ENCODE measurements around the gene NRG2.
A peak's percentile ranks its signal among the peaks of the same experiment; 100 is the strongest.

Gene NRG2

DNA sequence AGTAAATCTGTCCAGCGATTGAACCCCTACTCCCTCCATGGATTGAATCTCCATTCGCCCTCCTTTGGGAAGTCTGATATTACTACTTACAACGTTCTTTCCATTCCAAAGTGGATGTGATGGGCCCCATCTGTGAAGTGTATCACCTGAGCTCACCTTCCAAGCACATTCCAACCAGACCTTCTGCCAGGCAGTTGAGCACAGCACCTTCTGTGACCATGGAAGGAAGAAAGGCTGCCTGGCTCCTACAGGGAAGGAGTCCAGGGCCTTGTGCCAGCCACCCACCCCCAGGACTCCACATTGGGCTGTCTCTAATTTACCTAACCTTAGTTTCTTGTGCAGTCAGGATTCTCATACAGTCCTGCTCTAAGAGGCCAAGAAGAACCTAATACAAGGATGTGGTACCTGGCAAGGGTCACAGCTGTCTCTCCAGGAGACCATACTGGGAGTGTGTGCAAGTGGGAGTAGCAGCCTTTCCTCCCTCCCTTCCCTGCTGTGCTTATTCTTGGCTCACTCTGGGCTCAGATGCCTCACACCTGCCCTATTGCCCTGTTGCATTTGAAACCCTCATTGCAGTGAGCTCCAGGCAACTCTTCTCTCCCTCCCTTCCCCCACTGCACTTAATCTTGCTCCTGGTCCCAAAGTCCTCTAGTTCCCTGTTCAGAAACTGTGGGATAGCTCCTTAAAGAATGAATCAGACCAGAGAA, 116.1 kb downstream of the NRG2 start:
- no peak for DNase-seq

GRCh38 chr5:139925650-139926640, 117.2 kb downstream of the NRG2 start:
- DNase-seq, result no peak

DNA sequence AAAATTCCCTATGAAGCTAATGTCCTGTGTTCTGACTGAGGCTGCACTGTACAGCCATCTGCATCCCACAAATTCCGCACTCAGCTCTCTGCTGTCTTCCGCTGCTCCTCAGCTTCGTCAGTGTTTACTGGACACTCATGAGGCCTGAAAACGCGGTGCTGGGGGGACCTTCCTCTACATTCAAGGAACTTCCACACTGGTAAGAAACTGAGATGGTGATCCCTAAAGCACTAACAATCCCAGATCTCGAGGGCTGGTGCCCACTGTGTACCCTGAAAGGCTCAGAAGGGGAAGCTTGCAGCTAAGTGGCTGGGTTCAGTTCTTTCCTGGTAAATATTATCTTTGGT, 117.9 kb downstream of the NRG2 start:
- DNase-seq, result no peak

DNA sequence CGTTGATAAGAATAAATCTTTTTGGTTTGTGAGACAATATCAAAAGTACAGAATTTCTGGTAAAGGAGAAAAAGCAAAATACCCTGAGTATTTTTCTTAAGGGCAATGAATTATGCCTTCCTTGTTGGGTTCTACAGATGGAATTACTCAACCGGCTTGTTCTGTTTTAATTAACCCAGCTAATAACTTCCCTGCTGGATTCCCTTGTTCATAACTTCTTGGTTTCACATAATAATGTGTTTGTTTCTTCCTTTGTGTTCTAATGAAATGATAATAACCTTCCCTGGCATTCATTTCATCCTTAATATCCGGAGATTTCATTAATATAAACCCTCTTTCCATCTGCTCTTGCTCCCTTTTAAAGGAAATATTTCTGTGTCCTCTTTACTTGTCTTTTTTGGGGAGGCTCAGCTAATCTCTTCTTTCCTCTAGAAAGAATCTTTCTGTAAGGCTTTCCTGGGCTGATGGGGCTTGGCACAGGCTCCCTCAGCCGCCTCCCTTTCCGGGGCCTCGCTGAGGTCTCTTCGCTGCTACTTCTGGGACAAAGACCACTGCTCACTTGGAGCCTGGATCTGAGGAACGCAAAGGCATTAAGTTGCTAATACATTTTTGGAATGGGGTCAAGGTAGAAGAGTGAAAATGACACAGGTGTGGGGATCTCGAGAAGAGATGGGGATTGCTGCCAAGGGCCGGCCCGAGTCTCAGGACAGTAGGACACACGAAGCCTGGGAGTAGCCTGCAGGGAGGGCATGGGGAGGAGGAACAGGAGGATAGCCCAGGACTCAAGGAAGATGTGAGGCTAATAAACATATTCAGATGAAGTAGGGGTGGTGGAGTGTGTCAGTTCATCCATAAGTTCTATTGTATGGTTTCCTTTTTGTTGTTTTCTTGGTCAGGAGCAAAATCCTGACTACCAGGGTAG, 118.5 kb downstream of the NRG2 start:
- DNase-seq, result no peak

DNA sequence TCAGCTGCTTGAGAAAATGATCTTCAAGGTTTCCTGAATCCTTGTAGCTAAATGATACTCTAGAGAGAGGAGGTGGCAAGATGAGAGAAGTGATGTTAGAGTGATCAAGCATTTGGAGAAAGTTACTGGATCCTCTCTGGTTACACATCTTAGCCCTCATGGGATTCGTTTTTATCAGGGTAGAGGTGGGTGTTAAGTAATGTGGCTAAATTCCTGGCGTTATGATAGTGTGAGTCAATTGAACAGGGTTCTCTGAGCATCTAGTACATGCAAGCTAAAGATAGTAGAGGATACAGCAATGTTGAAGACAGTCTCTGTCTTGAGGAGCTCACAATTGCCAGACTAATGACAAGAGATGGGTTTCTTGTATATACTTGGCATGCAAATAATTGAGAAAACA, 123.8 kb downstream of the NRG2 start:
- DNase-seq, result no peak

GRCh38 chr5:139915834-139916233, 127.3 kb downstream of the NRG2 start:
- no peak for DNase-seq

DNA sequence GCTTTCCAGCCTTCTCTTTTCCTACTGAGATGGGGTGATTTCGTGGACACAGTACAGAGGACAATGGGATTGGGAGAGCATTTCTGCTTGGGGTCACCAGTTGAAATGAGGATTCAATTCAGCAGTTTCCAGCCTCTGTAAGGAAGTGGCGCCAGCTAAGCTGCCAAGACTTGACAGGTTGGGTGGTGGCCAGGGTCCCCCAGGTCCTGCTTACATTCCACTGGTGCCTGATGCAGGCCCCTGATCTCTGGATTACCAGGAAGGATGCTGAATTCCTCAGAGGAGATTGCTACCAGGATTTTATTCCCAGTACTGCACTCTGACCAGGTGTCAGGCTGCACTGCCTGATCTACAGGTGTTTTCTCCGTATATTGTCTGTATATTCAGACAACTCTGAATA, 127.8 kb downstream of the NRG2 start:
- no peak for DNase-seq

- DNase-seq, result no peak
These were observed 128.8 kb downstream of the NRG2 start for GRCh38 chr5:139914218-139914807.

- DNase-seq, result no peak
These were observed 130.3 kb downstream of the NRG2 start for GRCh38 chr5:139912804-139913203.

- no peak for DNase-seq
These were observed 130.9 kb downstream of the NRG2 start for GRCh38 chr5:139912158-139912557.

DNA sequence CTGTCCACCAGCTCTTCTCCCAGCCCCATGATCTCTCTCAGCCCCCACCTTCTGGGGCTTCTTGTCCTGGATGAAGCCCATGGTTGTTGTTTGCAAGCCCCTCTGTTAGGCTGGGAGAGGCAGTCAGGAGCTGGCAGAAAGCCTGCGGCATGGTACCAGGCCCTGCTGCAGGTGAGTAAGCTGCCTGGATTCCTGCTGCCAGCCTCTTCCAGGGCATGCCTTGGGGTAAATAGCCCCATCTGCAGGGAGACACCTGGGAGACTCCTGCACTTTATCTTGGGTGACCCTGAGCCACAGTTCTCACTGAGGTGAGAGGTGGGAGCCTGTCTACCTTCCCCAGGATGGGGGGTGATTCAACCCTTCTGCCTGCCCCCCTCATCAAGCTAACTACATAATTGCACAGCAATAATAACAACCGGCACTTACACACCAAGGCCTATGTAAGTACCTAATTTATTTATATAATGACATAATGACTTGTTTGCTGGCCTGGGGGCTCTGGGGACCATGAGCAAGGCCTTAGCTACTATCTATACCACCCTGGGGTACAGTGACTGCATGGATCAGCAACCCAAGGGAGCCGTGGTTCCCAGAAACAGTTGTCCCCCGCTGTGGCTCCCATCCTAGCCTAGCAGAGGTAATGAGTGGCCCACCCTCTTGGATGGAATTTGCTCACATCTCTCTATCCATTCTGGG, 131.5 kb downstream of the NRG2 start:
- DNase-seq, result no peak

DNA sequence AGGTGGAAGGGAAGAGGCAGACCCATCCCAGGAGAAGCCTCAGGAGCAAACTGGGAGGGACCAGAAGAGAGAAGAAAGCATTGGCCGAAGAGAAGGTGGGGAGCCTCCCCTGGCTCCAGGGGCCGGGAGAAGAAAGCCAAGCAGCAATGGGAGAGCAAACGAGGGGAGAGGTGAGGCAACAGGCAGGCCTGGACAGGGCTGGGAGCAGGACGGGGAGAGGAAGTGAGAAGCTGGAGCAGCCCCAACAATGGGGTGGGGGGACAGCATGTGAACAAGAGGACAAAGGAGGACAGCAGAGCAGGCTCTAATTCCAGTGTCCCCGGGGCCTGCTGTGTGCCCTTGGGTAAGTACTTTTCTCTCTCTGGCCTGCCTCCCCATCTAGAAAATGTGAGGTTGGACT, 132.2 kb downstream of the NRG2 start:
- DNase-seq, result no peak

GRCh38 chr5:139910036-139910435, 133.1 kb downstream of the NRG2 start:
- no peak for DNase-seq

GRCh38 chr5:139908749-139909148, 134.3 kb downstream of the NRG2 start:
- no peak for DNase-seq

DNA sequence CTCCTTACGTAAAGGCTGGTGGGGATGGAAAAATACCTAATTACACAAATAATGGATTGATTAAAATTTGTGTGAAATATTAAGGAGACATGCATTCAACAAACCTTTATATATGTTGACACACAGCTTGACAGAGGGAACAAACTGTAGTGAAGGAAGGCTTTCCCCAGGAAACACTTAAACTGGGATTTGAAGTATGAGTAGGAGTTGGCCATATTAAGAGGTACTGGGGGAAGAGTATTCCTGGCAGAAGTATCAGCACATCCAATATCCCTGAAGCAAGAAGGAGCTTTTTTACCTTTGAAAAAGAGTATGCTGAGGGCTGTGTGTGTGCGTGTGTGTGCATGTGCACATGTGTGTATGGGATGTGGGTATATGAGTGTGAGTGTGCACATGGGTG, 136.4 kb downstream of the NRG2 start:
- no peak for DNase-seq

- no peak for DNase-seq
These were observed 138.1 kb downstream of the NRG2 start for GRCh38 chr5:139904816-139905661.

- DNase-seq, result no peak
These were observed 138.6 kb downstream of the NRG2 start for GRCh38 chr5:139904566-139904815.

GRCh38 chr5:139903795-139904565, 139.1 kb downstream of the NRG2 start:
- peak; percentile 5 for DNase-seq

GRCh38 chr5:139903450-139903794, 139.7 kb downstream of the NRG2 start:
- no peak for DNase-seq

DNA sequence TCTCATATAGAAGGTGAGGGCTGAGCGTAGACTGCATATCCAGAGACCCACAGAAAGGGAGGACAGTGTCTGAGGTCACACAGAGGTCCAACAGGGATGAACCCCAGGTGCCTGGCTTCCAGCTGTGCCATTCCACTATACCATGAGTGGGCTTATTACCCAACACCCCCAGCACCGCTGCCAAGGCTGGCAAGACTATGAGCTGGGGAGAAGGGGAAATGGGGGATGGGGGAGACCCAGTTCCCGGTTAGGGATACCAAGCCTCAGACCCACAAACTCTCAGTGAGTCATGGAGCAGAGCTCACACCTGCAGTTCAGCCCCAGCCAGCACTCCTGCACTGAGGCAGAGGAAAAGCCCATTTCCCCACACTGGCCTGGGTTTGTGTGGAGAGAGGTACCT, 141.1 kb downstream of the NRG2 start:
- DNase-seq, result no peak

DNA sequence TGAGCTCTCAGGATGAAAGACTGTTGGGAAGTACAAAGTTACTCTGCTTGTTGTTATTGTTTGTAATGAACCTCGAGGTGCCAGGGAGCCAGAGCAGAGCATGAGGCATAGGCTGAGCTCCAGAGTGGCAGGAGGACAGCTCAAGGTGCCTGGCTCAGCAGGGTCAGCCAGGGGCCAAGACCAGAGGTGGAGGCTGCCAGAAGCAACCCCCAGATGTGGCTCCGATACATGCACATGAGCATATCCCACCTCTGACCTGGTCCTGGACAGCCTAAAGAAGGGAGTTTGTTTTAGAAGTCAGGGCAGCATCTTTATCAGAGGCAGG, 141.9 kb downstream of the NRG2 start:
- no peak for DNase-seq

Measured in hematopoietic multipotent progenitor cell treated with erythropoietin and hydrocortisone succinate and interleukin-3 and kit ligand, for 6 days (in vitro differentiated cells).